Omental fat pad (tissue), 4 donors: ENCODE data around the gene PADI1. TPM values are rescaled to one million over a fixed set of nuclear protein-coding genes. Genes with fewer than 3 reads are reported as not detected.

ENCODE experiments used
- ATAC-seq: fragments of 150-250 bp; one replicate; pipeline ENCODE4 v1.9.1; 2016; ENCODE audit warnings: mild to moderate bottlenecking, moderate library complexity; ENCODE audit not compliant: low FRiP score
- DNase-seq: peaks from one replicate; pipeline ENCODE4 v3.0.0-alpha.2; 2019; ENCODE audit warnings: low spot score
- CTCF ChIP-seq, 3 donors: fragments of 450-650 bp; IDR thresholded peaks; one replicate each; pipeline ENCODE4 v1.5.1; 2016 to 2017; ENCODE audit warnings: antibody characterized with exemption in 3 of 3, mild to moderate bottlenecking in 3 of 3, moderate library complexity in 2 of 3
- total RNA-seq, 4 donors: library from RNA; depleted of rRNA; stranded (reverse); fragments of >200 nt; gene quantifications; one replicate each; pipeline ENCODE4 v1.1.0, GENCODE V29; 2016

Gene PADI1
- total RNA-seq, 4 donors from 2014 or later: not detected

GRCh38 chr1:17210176-17210575 lies 5.2 kb downstream of the PADI1 start:
- no peak for DNase-seq
- no peak for ATAC-seq
- no peak for TF ChIP-seq CTCF (IDR thresholded peaks at IDR 0.05)

GRCh38 chr1:17211377-17211776 lies 6.4 kb downstream of the PADI1 start:
- no peak for TF ChIP-seq CTCF (IDR thresholded peaks at IDR 0.05)
- ATAC-seq: no peak
- DNase-seq: no peak

GRCh38 chr1:17212009-17212408 lies 7.1 kb downstream of the PADI1 start:
- DNase-seq: no peak
- no peak for ATAC-seq
- TF ChIP-seq CTCF (IDR thresholded peaks at IDR 0.05): no peak

GRCh38 chr1:17212487-17213121 lies 7.7 kb downstream of the PADI1 start:
- TF ChIP-seq CTCF (IDR thresholded peaks at IDR 0.05): no peak
- DNase-seq (no peak), ATAC-seq (no peak)

GRCh38 chr1:17213148-17213781 lies 8.3 kb downstream of the PADI1 start:
- no peak for ATAC-seq
- no peak for TF ChIP-seq CTCF (IDR thresholded peaks at IDR 0.05)
- DNase-seq: no peak

- DNase-seq (no peak), ATAC-seq (no peak)
- no peak for TF ChIP-seq CTCF (IDR thresholded peaks at IDR 0.05)
Observed at GRCh38 chr1:17213782-17214148, 8.8 kb downstream of the PADI1 start.
